Adrenal gland (tissue), 5 donors: ENCODE measurements around the gene UBE2D2.
"Not testable (repeated sequence)": the region's sequence is repeated elsewhere in the genome, so short reads cannot be mapped to it uniquely, and the experiment has no call there.

Experiments used
- POLR2A ChIP-seq, 2 donors: fragments of 450-650 bp; IDR thresholded peaks; one replicate each; pipeline ENCODE4 v1.6.1; 2017; ENCODE audit warnings: antibody characterized with exemption in 2 of 2, mild to moderate bottlenecking in 2 of 2, moderate library complexity in 1 of 2
- TF ChIP-seq, protein P1 (sequence below), 6 experiments: fragments of 450-650 bp in 4 of 6; fragments of 200-600 bp in 2 of 6; sonication (generic) in 1 of 6; IDR thresholded peaks; 1 replicate in 5 of 6; 2 replicates in 1 of 6; pipeline versions ENCODE4 v1.5.1 to v1.8.0; 2016 to 2021; ENCODE audit warnings: antibody characterized with exemption in 6 of 6, mild to moderate bottlenecking in 2 of 6, moderate library complexity in 1 of 6
- donor health status: DM: no; HTN: no; CAD: no.

GRCh38 chr5:139550051-139550872, 10.9 kb upstream of the UBE2D2 start:
- TF ChIP-seq, protein P1, sequence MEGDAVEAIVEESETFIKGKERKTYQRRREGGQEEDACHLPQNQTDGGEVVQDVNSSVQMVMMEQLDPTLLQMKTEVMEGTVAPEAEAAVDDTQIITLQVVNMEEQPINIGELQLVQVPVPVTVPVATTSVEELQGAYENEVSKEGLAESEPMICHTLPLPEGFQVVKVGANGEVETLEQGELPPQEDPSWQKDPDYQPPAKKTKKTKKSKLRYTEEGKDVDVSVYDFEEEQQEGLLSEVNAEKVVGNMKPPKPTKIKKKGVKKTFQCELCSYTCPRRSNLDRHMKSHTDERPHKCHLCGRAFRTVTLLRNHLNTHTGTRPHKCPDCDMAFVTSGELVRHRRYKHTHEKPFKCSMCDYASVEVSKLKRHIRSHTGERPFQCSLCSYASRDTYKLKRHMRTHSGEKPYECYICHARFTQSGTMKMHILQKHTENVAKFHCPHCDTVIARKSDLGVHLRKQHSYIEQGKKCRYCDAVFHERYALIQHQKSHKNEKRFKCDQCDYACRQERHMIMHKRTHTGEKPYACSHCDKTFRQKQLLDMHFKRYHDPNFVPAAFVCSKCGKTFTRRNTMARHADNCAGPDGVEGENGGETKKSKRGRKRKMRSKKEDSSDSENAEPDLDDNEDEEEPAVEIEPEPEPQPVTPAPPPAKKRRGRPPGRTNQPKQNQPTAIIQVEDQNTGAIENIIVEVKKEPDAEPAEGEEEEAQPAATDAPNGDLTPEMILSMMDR (IDR thresholded peaks at IDR 0.05): not testable (repeated sequence)
- TF ChIP-seq POLR2A (IDR thresholded peaks at IDR 0.05): not testable (repeated sequence)
